SJCRH30 (cell line): ENCODE results near the gene SDR42E1. TPM values are rescaled to one million over a fixed set of nuclear protein-coding genes. Genes with fewer than 3 reads are reported as not detected.

ENCODE experiments used
- DNase-seq, 2 experiments: peaks; one replicate each; pipeline ENCODE4 v3.0.0-alpha.2; 2015 to 2020
- H3K27ac ChIP-seq: fragments of 250-450 bp; sonication (Bioruptor Pico); 2 replicates; pipeline ENCODE4 v1.5.1; 2020; ENCODE audit warnings: mild to moderate bottlenecking, moderate library complexity
- H3K27me3 ChIP-seq: fragments of 250-450 bp; sonication (Bioruptor Pico); 2 replicates; pipeline ENCODE4 v1.5.1; 2020; ENCODE audit warnings: mild to moderate bottlenecking, moderate library complexity
- H3K36me3 ChIP-seq: fragments of 250-450 bp; sonication (Bioruptor Pico); 2 replicates; pipeline ENCODE4 v1.5.1; 2020; ENCODE audit warnings: mild to moderate bottlenecking, moderate library complexity
- H3K4me1 ChIP-seq: fragments of 250-450 bp; sonication (Bioruptor Pico); 2 replicates; pipeline ENCODE4 v1.5.1; 2020; ENCODE audit warnings: mild to moderate bottlenecking, moderate library complexity
- H3K4me3 ChIP-seq: fragments of 250-450 bp; sonication (Bioruptor Pico); 2 replicates; pipeline ENCODE4 v1.5.1; 2020; ENCODE audit warnings: mild to moderate bottlenecking, moderate library complexity
- H3K9me3 ChIP-seq: fragments of 250-450 bp; sonication (Bioruptor Pico); replicated peaks from 2 replicates; pipeline ENCODE4 v1.5.1; 2020; ENCODE audit warnings: mild to moderate bottlenecking, moderate library complexity
- total RNA-seq: library from RNA; depleted of rRNA; stranded (reverse); fragments of >200 nt; shearing (Covaris generic); gene quantifications from 2 replicates; pipeline ENCODE4 v1.2.3, GENCODE V29; 2014

SDR42E1 gene
- total RNA-seq, 1 experiment from 2014 or later: 0.47 TPM

- H3K4me3 ChIP-seq: no peak overlapping the region
- no peak for DNase-seq
- no peaks in the 10 kb centered on the region for H3K9me3 ChIP-seq
- no peaks in the 10 kb centered on the region for H3K4me1 ChIP-seq
- H3K27ac ChIP-seq: no peak overlapping the region
- no peaks in the 10 kb centered on the region for H3K36me3 ChIP-seq
- H3K27me3 ChIP-seq: no peaks in the 10 kb centered on the region; the same call in 1 of the 2 replicates
Observed at GRCh38 chr16:82044585-82044911, 33.3 kb upstream of the SDR42E1 start.

DNA sequence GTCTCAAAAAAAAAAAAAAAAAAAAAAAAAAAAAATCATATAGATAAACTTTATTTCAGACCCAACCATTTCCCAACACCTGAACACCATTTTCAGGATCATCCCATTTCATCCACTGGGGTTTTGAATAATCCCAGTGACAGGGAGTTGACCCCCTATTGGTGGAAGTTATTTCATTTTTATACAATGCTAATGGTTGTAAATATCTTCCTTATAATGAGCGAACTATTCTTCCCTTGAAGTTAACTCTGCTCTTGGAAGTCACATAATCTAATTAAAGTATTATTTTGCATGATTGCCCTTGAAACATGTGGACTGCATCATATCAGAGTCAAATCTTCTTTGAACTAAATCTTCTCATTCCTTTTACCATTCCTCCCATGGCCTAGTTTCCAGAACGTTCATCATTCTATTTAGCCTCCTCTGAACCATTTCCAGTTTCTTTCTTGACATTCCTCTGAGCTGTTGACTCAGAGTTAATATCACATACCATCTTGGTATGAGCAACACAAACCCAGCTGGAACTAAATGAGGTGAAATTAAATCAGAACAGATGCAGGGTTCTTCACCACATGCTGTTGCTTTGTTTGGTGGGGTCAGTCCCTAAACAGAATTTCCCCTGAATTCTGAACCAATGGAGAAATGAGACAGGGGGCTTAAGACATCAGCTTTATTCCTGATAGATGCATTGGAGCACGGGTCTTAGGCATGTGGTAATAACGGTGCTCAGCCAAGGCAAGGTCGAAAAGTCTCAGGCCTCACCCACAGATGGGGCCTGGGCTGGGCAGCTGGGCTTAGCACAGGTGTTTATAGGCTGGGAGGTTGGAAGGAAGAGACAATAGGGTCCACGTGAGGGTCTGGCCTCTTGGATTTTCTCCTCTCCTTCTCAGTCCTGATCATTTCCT is 32.7 kb upstream of the SDR42E1 start:
- Histone ChIP-seq H3K4me3 (no peak overlapping the region), H3K36me3 (no peaks in the 10 kb centered on the region), H3K27me3 (no peaks in the 10 kb centered on the region; the same call in 1 of the 2 replicates), H3K4me1 (no peaks in the 10 kb centered on the region), H3K9me3 (no peaks in the 10 kb centered on the region), H3K27ac (no peak overlapping the region)
- no peak for DNase-seq

DNA sequence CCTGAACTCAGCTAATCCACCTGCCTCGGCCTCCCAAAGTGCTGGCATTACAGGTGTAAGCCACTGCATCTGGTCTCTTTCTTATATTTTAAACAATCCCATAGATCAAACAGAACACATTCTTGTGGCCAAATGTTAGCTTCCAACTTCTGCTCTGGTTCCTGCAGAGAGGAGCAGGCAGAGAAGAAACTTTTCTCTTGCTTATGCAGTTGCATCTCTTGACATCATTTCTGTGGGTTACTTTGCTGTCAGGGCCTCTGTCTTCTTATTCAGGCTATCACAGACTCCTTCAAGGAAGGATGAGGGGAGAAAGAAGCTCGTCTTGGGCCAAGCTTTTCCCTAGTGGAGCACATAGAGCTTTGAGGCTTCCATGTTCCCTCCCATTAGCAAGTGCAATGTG is 31.6 kb upstream of the SDR42E1 start:
- no peak overlapping the region for H3K27ac ChIP-seq
- no peaks in the 10 kb centered on the region for H3K9me3 ChIP-seq
- no peaks in the 10 kb centered on the region for H3K36me3 ChIP-seq
- H3K4me1 ChIP-seq: no peaks in the 10 kb centered on the region
- H3K27me3 ChIP-seq: no peaks in the 10 kb centered on the region; the same call in 1 of the 2 replicates
- no peak overlapping the region for H3K4me3 ChIP-seq
- no peak for DNase-seq

- H3K27ac ChIP-seq: no peak overlapping the region
- no peak overlapping the region for H3K4me3 ChIP-seq
- no peaks in the 10 kb centered on the region for H3K4me1 ChIP-seq
- no peaks in the 10 kb centered on the region for H3K9me3 ChIP-seq
- no peaks in the 10 kb centered on the region; the same call in 1 of the 2 replicates for H3K27me3 ChIP-seq
- DNase-seq: no peak
- no peaks in the 10 kb centered on the region for H3K36me3 ChIP-seq
Observed at GRCh38 chr16:82042144-82042543, 30.9 kb upstream of the SDR42E1 start.

GRCh38 chr16:82041542-82041941 is 30.3 kb upstream of the SDR42E1 start:
- Histone ChIP-seq H3K27me3 (no peaks in the 10 kb centered on the region; the same call in 1 of the 2 replicates), H3K4me1 (no peaks in the 10 kb centered on the region), H3K9me3 (no peaks in the 10 kb centered on the region), H3K36me3 (no peaks in the 10 kb centered on the region), H3K4me3 (no peak overlapping the region), H3K27ac (no peak overlapping the region)
- DNase-seq: no peak

DNA sequence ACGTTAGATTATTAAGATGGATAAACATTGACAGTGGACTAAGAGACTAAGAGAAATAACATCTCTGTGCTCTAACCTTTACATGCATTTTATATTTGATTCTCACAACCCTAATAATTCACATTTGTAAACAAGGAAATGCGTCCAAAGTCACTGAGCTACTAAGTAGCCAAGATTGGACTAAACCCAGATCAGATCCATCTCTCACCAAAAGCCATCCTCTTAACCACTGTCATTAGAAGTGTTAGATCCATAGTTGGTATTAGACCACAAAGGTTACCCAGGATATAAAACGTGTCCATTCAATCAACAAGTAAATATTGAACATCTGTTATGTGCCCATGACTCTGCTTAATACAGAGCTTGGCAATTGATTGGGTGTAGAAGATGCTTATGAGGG is 29.0 kb upstream of the SDR42E1 start:
- no peaks in the 10 kb centered on the region for H3K36me3 ChIP-seq
- no peak overlapping the region for H3K27ac ChIP-seq
- H3K27me3 ChIP-seq: no peaks in the 10 kb centered on the region; the same call in 1 of the 2 replicates
- no peaks in the 10 kb centered on the region for H3K4me1 ChIP-seq
- no peak overlapping the region for H3K4me3 ChIP-seq
- DNase-seq: no peak
- no peaks in the 10 kb centered on the region for H3K9me3 ChIP-seq

GRCh38 chr16:82037666-82038065 is 26.4 kb upstream of the SDR42E1 start:
- Histone ChIP-seq H3K4me1 (no peaks in the 10 kb centered on the region), H3K9me3 (no peaks in the 10 kb centered on the region), H3K27me3 (no peaks in the 10 kb centered on the region; the same call in 1 of the 2 replicates), H3K27ac (no peak overlapping the region), H3K36me3 (no peaks in the 10 kb centered on the region), H3K4me3 (no peak overlapping the region)
- DNase-seq: peak in 1 of 2 experiments; percentile 9

GRCh38 chr16:82037251-82037650 is 26.0 kb upstream of the SDR42E1 start:
- no peak overlapping the region for H3K4me3 ChIP-seq
- no peaks in the 10 kb centered on the region for H3K4me1 ChIP-seq
- no peak overlapping the region for H3K27ac ChIP-seq
- DNase-seq: no peak
- H3K9me3 ChIP-seq: no peaks in the 10 kb centered on the region
- no peaks in the 10 kb centered on the region for H3K36me3 ChIP-seq
- no peaks in the 10 kb centered on the region; the same call in 1 of the 2 replicates for H3K27me3 ChIP-seq

DNA sequence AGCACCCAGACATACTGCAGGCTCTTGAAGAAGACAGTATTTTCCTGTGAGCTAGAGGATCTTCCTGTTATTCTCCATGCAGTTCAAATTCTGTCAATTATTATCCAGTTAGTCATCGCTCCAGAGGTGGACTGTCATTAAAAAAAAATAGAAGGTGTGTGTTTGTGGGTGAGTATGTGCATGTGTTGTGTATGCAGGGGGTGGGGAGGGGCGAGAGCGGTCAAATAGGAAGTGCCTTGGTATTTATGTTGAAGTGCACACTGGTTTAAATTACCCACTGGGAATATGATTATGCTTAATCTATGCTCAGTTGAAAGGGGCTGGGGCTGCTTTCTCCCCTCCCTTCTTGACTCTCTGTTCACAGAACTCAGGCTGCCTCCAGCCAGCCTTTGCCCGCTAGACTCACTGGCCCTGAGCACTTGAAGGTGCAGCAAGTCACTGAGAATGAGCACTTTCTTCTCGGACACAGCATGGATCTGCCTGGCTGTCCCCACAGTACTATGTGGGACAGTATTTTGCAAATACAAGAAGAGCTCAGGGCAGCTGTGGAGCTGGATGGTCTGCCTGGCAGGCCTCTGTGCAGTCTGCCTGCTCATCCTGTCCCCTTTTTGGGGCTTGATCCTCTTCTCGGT is 23.8 kb upstream of the SDR42E1 start, which contains the start of gene HSD17B2:
Gene HSD17B2, plus strand, starts transcription at position 273 of the 632 bp plus-strand sequence. Its CDS starts 172 bp downstream, at position 445.
- no peak for DNase-seq
- Histone ChIP-seq H3K27ac (no peak within 1 kb of the TSS), H3K4me3 (no peak within 1 kb of the TSS)

GRCh38 chr16:82033683-82034300 is 22.5 kb upstream of the SDR42E1 start:
- Histone ChIP-seq H3K36me3 (no peaks in the 10 kb centered on the region), H3K4me1 (no peaks in the 10 kb centered on the region), H3K9me3 (no peaks in the 10 kb centered on the region), H3K27me3 (no peaks in the 10 kb centered on the region), H3K4me3 (no peak overlapping the region), H3K27ac (no peak overlapping the region)
- no peak for DNase-seq

More for the DNA sequence above, 23.8 kb upstream of the SDR42E1 start, which contains the start of gene HSD17B2:
- Histone ChIP-seq H3K27me3 (no peaks in the 10 kb centered on the region), H3K4me1 (no peaks in the 10 kb centered on the region), H3K9me3 (no peaks in the 10 kb centered on the region), H3K36me3 (no peaks in the 10 kb centered on the region)

- Histone ChIP-seq H3K27me3 (no peaks in the 10 kb centered on the region), H3K27ac (no peak overlapping the region), H3K4me1 (no peaks in the 10 kb centered on the region), H3K4me3 (no peak overlapping the region), H3K36me3 (no peaks in the 10 kb centered on the region), H3K9me3 (no peaks in the 10 kb centered on the region)
- no peak for DNase-seq
Observed at GRCh38 chr16:82033006-82033405, 21.7 kb upstream of the SDR42E1 start.

- no peaks in the 10 kb centered on the region for H3K9me3 ChIP-seq
- peak in 1 of 2 experiments; percentile 35 for DNase-seq
- no peaks in the 10 kb centered on the region for H3K27me3 ChIP-seq
- no peak overlapping the region for H3K4me3 ChIP-seq
- H3K27ac ChIP-seq: no peak overlapping the region
- no peaks in the 10 kb centered on the region for H3K4me1 ChIP-seq
- H3K36me3 ChIP-seq: no peaks in the 10 kb centered on the region
Observed at GRCh38 chr16:82031116-82032084, 20.1 kb upstream of the SDR42E1 start.

DNA sequence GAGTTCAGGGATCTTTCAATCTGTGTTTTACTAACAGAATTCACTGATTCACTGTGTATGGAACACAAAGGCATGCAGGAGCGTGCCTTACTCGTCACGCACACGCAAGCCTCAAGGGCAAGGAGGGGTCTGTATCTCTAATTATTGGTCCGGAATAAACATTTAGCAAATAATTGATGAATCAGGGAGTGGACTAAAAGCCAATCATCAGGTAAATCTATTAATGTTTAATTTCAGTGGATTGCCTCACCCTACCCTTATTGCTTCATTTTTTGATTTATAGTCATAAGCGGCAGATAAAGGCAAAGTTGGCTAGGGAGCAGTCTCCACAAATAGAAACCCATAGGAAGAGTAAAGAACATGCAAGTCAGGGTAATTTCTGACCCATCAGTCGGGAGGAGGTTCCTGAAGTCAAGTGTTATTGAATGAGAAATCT is 16.4 kb upstream of the SDR42E1 start:
- H3K27ac ChIP-seq: no peak overlapping the region
- no peaks in the 10 kb centered on the region for H3K27me3 ChIP-seq
- no peak overlapping the region for H3K4me3 ChIP-seq
- no peaks in the 10 kb centered on the region for H3K4me1 ChIP-seq
- no peak for DNase-seq
- H3K36me3 ChIP-seq: no peaks in the 10 kb centered on the region
- H3K9me3 ChIP-seq: no peaks in the 10 kb centered on the region

GRCh38 chr16:82024883-82025282 is 13.6 kb upstream of the SDR42E1 start:
- Histone ChIP-seq H3K9me3 (no peaks in the 10 kb centered on the region), H3K27ac (no peak overlapping the region), H3K27me3 (no peaks in the 10 kb centered on the region), H3K36me3 (no peaks in the 10 kb centered on the region), H3K4me1 (no peaks in the 10 kb centered on the region), H3K4me3 (no peak overlapping the region)
- no peak for DNase-seq
